Measurements from ENCODE around the gene PLXNA4.

The PLXNA4 gene

GRCh38 chr7:132243051-132243450 is 333.2 kb downstream of the PLXNA4 start:
- TF ChIP-seq CTCF (conservative IDR thresholded peaks at IDR 0.05) = no peak

GRCh38 chr7:132242192-132242812 is 334.0 kb downstream of the PLXNA4 start:
- no peak for TF ChIP-seq CTCF (conservative IDR thresholded peaks at IDR 0.05)

More at GRCh38 chr7:132243051-132243450, 333.2 kb downstream of the PLXNA4 start:
- H3K27ac ChIP-seq = peak overlapping the region; percentile 84

GRCh38 chr7:132240821-132241422 is 335.3 kb downstream of the PLXNA4 start:
- TF ChIP-seq CTCF (conservative IDR thresholded peaks at IDR 0.05) = no peak
- peak overlapping the region; percentile 84 for H3K27ac ChIP-seq

More at GRCh38 chr7:132242192-132242812, 334.0 kb downstream of the PLXNA4 start:
- H3K27ac ChIP-seq = peak overlapping the region; percentile 84

- no peak for TF ChIP-seq CTCF (conservative IDR thresholded peaks at IDR 0.05)
- peak overlapping the region; percentile 84; the same call in 1 of the 2 replicates for H3K27ac ChIP-seq
These were observed 336.0 kb downstream of the PLXNA4 start for GRCh38 chr7:132240262-132240661.

GRCh38 chr7:132239422-132239994 is 336.8 kb downstream of the PLXNA4 start:
- TF ChIP-seq CTCF (conservative IDR thresholded peaks at IDR 0.05) = no peak
- H3K27ac ChIP-seq = peak overlapping the region; percentile 84; the same call in 1 of the 2 replicates

GRCh38 chr7:132234711-132235110 is 341.6 kb downstream of the PLXNA4 start:
- no peak for TF ChIP-seq CTCF (conservative IDR thresholded peaks at IDR 0.05)
- no peak overlapping the region for H3K27ac ChIP-seq

GRCh38 chr7:132232406-132232805 is 343.9 kb downstream of the PLXNA4 start:
- H3K27ac ChIP-seq = no peak overlapping the region
- TF ChIP-seq CTCF (conservative IDR thresholded peaks at IDR 0.05) = no peak
